ENCODE results near the gene TSPYL4.

TSPYL4 gene

GRCh38 chr6:116255246-116255800 is 1.4 kb upstream of the TSPYL4 start:
- peak overlapping the region; percentile 92 for H3K9ac ChIP-seq (ENCODE audit: low read depth, low read length, poor library complexity, severe bottlenecking)

GRCh38 chr6:116254297-116255056 is 602 bp upstream of the TSPYL4 start:
- H3K9me3 ChIP-seq (ENCODE audit: insufficient read depth, low read depth, low read length), result no peaks in the 10 kb centered on the region
- H2AFZ ChIP-seq (ENCODE audit: low read length), result peak overlapping the region; percentile 90
- peak overlapping the region; percentile 83 for H3K4me3 ChIP-seq (ENCODE audit: low read length, poor library complexity, severe bottlenecking)
- H4K20me1 ChIP-seq (ENCODE audit: insufficient read depth, low read length, poor library complexity, severe bottlenecking), result no peaks in the 10 kb centered on the region
- peaks cover 59% of the 10 kb centered on the region for H3K4me1 ChIP-seq (ENCODE audit: insufficient read depth, low read length, poor library complexity, severe bottlenecking)
- H3K36me3 ChIP-seq (ENCODE audit: insufficient read depth, low read length), result no peaks in the 10 kb centered on the region
- no peak for TF ChIP-seq CTCF (conservative IDR thresholded peaks at IDR 0.05; ENCODE audit: low read length)
- no peak for TF ChIP-seq EZH2phosphoT487 (IDR thresholded peaks at IDR 0.05; ENCODE audit: borderline replicate concordance)
- H3K27me3 ChIP-seq (ENCODE audit: insufficient read depth, low read length, poor library complexity, severe bottlenecking), result no peaks in the 10 kb centered on the region
- peak overlapping the region; percentile 92 for H3K9ac ChIP-seq (ENCODE audit: low read depth, low read length, poor library complexity, severe bottlenecking)
- H3K79me2 ChIP-seq (ENCODE audit: insufficient read depth, low read length), result peaks cover 54% of the 10 kb centered on the region
- peak overlapping the region; percentile 97 for H3K4me2 ChIP-seq (ENCODE audit: low read depth, low read length, poor library complexity, severe bottlenecking)
- no peaks in the 10 kb centered on the region for H3K9me2 ChIP-seq (replicated peaks; ENCODE audit: low read depth, low read length)
- H3F3A ChIP-seq (ENCODE audit: low read depth), result no peaks in the 10 kb centered on the region; the same call in 1 of the 2 replicates

More at GRCh38 chr6:116255246-116255800, 1.4 kb upstream of the TSPYL4 start:
- peak overlapping the region; percentile 83 for H3K4me3 ChIP-seq (ENCODE audit: low read length, poor library complexity, severe bottlenecking)
- peak overlapping the region; percentile 97 for H3K4me2 ChIP-seq (ENCODE audit: low read depth, low read length, poor library complexity, severe bottlenecking)
- no peaks in the 10 kb centered on the region for H3K9me2 ChIP-seq (replicated peaks; ENCODE audit: low read depth, low read length)
- TF ChIP-seq EZH2phosphoT487 (IDR thresholded peaks at IDR 0.05; ENCODE audit: borderline replicate concordance), result no peak
- H3K79me2 ChIP-seq (ENCODE audit: insufficient read depth, low read length), result peaks cover 54% of the 10 kb centered on the region
- no peaks in the 10 kb centered on the region for H3K9me3 ChIP-seq (ENCODE audit: insufficient read depth, low read depth, low read length)
- H3K36me3 ChIP-seq (ENCODE audit: insufficient read depth, low read length), result no peaks in the 10 kb centered on the region
- H3K4me1 ChIP-seq (ENCODE audit: insufficient read depth, low read length, poor library complexity, severe bottlenecking), result peaks cover 51% of the 10 kb centered on the region
- H4K20me1 ChIP-seq (ENCODE audit: insufficient read depth, low read length, poor library complexity, severe bottlenecking), result no peaks in the 10 kb centered on the region
- no peak overlapping the region for H2AFZ ChIP-seq (ENCODE audit: low read length)
- H3K27me3 ChIP-seq (ENCODE audit: insufficient read depth, low read length, poor library complexity, severe bottlenecking), result no peaks in the 10 kb centered on the region
- no peaks in the 10 kb centered on the region; the same call in 1 of the 2 replicates for H3F3A ChIP-seq (ENCODE audit: low read depth)

GRCh38 chr6:116253188-116253504 is 729 bp downstream of the TSPYL4 start:
- no peaks in the 10 kb centered on the region for H3K9me2 ChIP-seq (replicated peaks; ENCODE audit: low read depth, low read length)
- peaks cover 54% of the 10 kb centered on the region for H3K79me2 ChIP-seq (ENCODE audit: insufficient read depth, low read length)
- peak overlapping the region; percentile 92 for H3K9ac ChIP-seq (ENCODE audit: low read depth, low read length, poor library complexity, severe bottlenecking)
- peak overlapping the region; percentile 97 for H3K4me2 ChIP-seq (ENCODE audit: low read depth, low read length, poor library complexity, severe bottlenecking)
- peaks cover 68% of the 10 kb centered on the region for H3K4me1 ChIP-seq (ENCODE audit: insufficient read depth, low read length, poor library complexity, severe bottlenecking)
- TF ChIP-seq EZH2phosphoT487 (IDR thresholded peaks at IDR 0.05; ENCODE audit: borderline replicate concordance) (no peak), CTCF (conservative IDR thresholded peaks at IDR 0.05; ENCODE audit: low read length) (no peak)
- no peaks in the 10 kb centered on the region for H3K27me3 ChIP-seq (ENCODE audit: insufficient read depth, low read length, poor library complexity, severe bottlenecking)
- H3K9me3 ChIP-seq (ENCODE audit: insufficient read depth, low read depth, low read length), result no peaks in the 10 kb centered on the region
- H3F3A ChIP-seq (ENCODE audit: low read depth), result no peaks in the 10 kb centered on the region; the same call in 1 of the 2 replicates
- no peaks in the 10 kb centered on the region for H4K20me1 ChIP-seq (ENCODE audit: insufficient read depth, low read length, poor library complexity, severe bottlenecking)
- peak overlapping the region; percentile 90 for H2AFZ ChIP-seq (ENCODE audit: low read length)
- H3K36me3 ChIP-seq (ENCODE audit: insufficient read depth, low read length), result no peaks in the 10 kb centered on the region
- H3K4me3 ChIP-seq (ENCODE audit: low read length, poor library complexity, severe bottlenecking), result peak overlapping the region; percentile 83

Data from Loucy (cell line).